SK-N-SH treated with all-trans-retinoic acid at 6 μM for 48 hours (cell line): Measurements from ENCODE around the gene MBNL2.

Experiments
- ATAC-seq: fragments of 200-7000 bp; cut with Tn5 transposase; 3 replicates; pipeline ENCODE4 v1.9.1; 2020; ENCODE audit warnings: mild to moderate bottlenecking, moderate library complexity
- ARNTL ChIP-seq: fragments of 450-650 bp; formaldehyde crosslinking; IDR thresholded peaks from 2 replicates; pipeline ENCODE4 v1.5.0; 2020; ENCODE audit warnings: low read depth, mild to moderate bottlenecking, moderate library complexity, borderline replicate concordance
- CREB5 ChIP-seq: fragments of 250-450 bp; sonication (Bioruptor Pico); IDR thresholded peaks from 2 replicates; pipeline ENCODE4 v1.5.1; 2020; ENCODE audit warnings: low read depth, mild to moderate bottlenecking, moderate library complexity
- CSDC2 ChIP-seq: fragments of 250-450 bp; sonication (Bioruptor Pico); IDR thresholded peaks from 2 replicates; pipeline ENCODE4 v1.5.0; 2020; ENCODE audit warnings: mild to moderate bottlenecking, moderate library complexity
- CSRNP3 ChIP-seq: fragments of 250-450 bp; sonication (Bioruptor Pico); IDR thresholded peaks from 2 replicates; pipeline ENCODE4 v1.5.1; 2021; ENCODE audit warnings: mild to moderate bottlenecking, moderate library complexity
- ESRRG ChIP-seq: fragments of 250-450 bp; sonication (Bioruptor Pico); IDR thresholded peaks from 2 replicates; pipeline ENCODE4 v1.6.1; 2021; ENCODE audit warnings: mild to moderate bottlenecking
- GLIS3 ChIP-seq: fragments of 250-450 bp; sonication (Bioruptor Pico); IDR thresholded peaks from 2 replicates; pipeline ENCODE4 v1.5.0; 2020; ENCODE audit warnings: mild to moderate bottlenecking, moderate library complexity
- ISL1 ChIP-seq: fragments of 250-450 bp; sonication (Bioruptor Pico); IDR thresholded peaks from 2 replicates; pipeline ENCODE4 v2.1.2; 2022; ENCODE audit warnings: mild to moderate bottlenecking, moderate library complexity
- OSR1 ChIP-seq: fragments of 250-450 bp; sonication (Bioruptor Pico); IDR thresholded peaks from 2 replicates; pipeline ENCODE4 v1.8.0; 2022; ENCODE audit warnings: moderate library complexity, mild to moderate bottlenecking, inconsistent platforms
- PATZ1 ChIP-seq: fragments of 250-450 bp; sonication (Bioruptor Pico); IDR thresholded peaks from 2 replicates; pipeline ENCODE4 v1.8.0; 2020; ENCODE audit warnings: mild to moderate bottlenecking, moderate library complexity, borderline replicate concordance
- POU6F1 ChIP-seq: fragments of 250-450 bp; sonication (Bioruptor Pico); IDR thresholded peaks from 2 replicates; pipeline ENCODE4 v1.8.0; 2021; ENCODE audit warnings: low read depth, mild to moderate bottlenecking, moderate library complexity, borderline replicate concordance
- PPARA ChIP-seq: fragments of 250-450 bp; sonication (Bioruptor Pico); IDR thresholded peaks from 2 replicates; pipeline ENCODE4 v1.5.0; 2020; ENCODE audit warnings: mild to moderate bottlenecking, borderline replicate concordance
- RARB ChIP-seq: fragments of 250-450 bp; sonication (Bioruptor Pico); IDR thresholded peaks from 2 replicates; pipeline ENCODE4 v1.8.0; 2021; ENCODE audit warnings: mild to moderate bottlenecking, moderate library complexity
- SNAI2 ChIP-seq: fragments of 250-450 bp; sonication (Bioruptor Pico); IDR thresholded peaks from 2 replicates; pipeline ENCODE4 v1.5.0; 2020; ENCODE audit warnings: mild to moderate bottlenecking, moderate library complexity
- TCF4 ChIP-seq: fragments of 250-450 bp; sonication (Bioruptor Pico); IDR thresholded peaks from 2 replicates; pipeline ENCODE4 v1.8.0; 2021; ENCODE audit warnings: mild to moderate bottlenecking, moderate library complexity, borderline replicate concordance
- TOX ChIP-seq: fragments of 250-450 bp; sonication (Bioruptor Pico); IDR thresholded peaks from 2 replicates; pipeline ENCODE4 v1.8.0; 2021; ENCODE audit warnings: mild to moderate bottlenecking, moderate library complexity, borderline replicate concordance
- TSHZ2 ChIP-seq: fragments of 250-450 bp; sonication (Bioruptor Pico); IDR thresholded peaks from 2 replicates; pipeline ENCODE4 v1.5.0; 2020; ENCODE audit warnings: mild to moderate bottlenecking, moderate library complexity
- ZC3H10 ChIP-seq: fragments of 250-450 bp; sonication (Bioruptor Pico); IDR thresholded peaks from 2 replicates; pipeline ENCODE4 v1.5.1; 2021; ENCODE audit warnings: mild to moderate bottlenecking, moderate library complexity
- ZFP3 ChIP-seq: fragments of 250-450 bp; sonication (Bioruptor Pico); IDR thresholded peaks from 2 replicates; pipeline ENCODE4 v1.5.0; 2020; ENCODE audit warnings: mild to moderate bottlenecking, moderate library complexity
- ZFP30 ChIP-seq: fragments of 450-650 bp; formaldehyde crosslinking; IDR thresholded peaks from 2 replicates; pipeline ENCODE4 v1.5.0; 2022; ENCODE audit warnings: mild to moderate bottlenecking, moderate library complexity
- ZNF565 ChIP-seq: fragments of 450-650 bp; formaldehyde crosslinking; conservative IDR thresholded peaks from 2 replicates; pipeline ENCODE4 v1.5.0; 2020; ENCODE audit warnings: low read depth, mild to moderate bottlenecking, moderate library complexity
- ZNF70 ChIP-seq: fragments of 450-650 bp; formaldehyde crosslinking; IDR thresholded peaks from 2 replicates; pipeline ENCODE4 v1.5.0; 2020; ENCODE audit warnings: mild to moderate bottlenecking, moderate library complexity
- ZNF8 ChIP-seq: fragments of 450-650 bp; formaldehyde crosslinking; IDR thresholded peaks from 2 replicates; pipeline ENCODE4 v1.5.0; 2020; ENCODE audit warnings: mild to moderate bottlenecking, moderate library complexity

Gene MBNL2

GRCh38 chr13:97316390-97316789 is 94.3 kb downstream of the MBNL2 start:
- ATAC-seq: no peak
- TF ChIP-seq PATZ1 (CRISPR knock-in tag) (no peak), ZNF70 (CRISPR knock-in tag) (no peak), ZC3H10 (no peak), GLIS3 (CRISPR knock-in tag) (no peak), ISL1 (CRISPR knock-in tag) (no peak), ESRRG (CRISPR knock-in tag) (no peak), TOX (CRISPR knock-in tag) (no peak), TSHZ2 (CRISPR knock-in tag) (no peak), ZNF565 (CRISPR knock-in tag) (no peak), ZFP30 (CRISPR knock-in tag) (no peak), TCF4 (CRISPR knock-in tag) (no peak), OSR1 (CRISPR knock-in tag) (no peak), POU6F1 (no peak)

- no peak for ATAC-seq
- TF ChIP-seq ISL1 (CRISPR knock-in tag) (no peak), PATZ1 (CRISPR knock-in tag) (no peak), SNAI2 (no peak), PPARA (CRISPR knock-in tag) (no peak), CREB5 (no peak), POU6F1 (no peak), OSR1 (CRISPR knock-in tag) (no peak), TCF4 (CRISPR knock-in tag) (no peak), ZFP30 (CRISPR knock-in tag) (no peak), CSRNP3 (CRISPR knock-in tag) (no peak), RARB (CRISPR knock-in tag) (no peak), CSDC2 (no peak), ZFP3 (CRISPR knock-in tag) (no peak), ARNTL (CRISPR knock-in tag) (no peak), GLIS3 (CRISPR knock-in tag) (no peak), ZNF565 (CRISPR knock-in tag) (no peak), ZC3H10 (no peak), ZNF8 (CRISPR knock-in tag) (no peak), TSHZ2 (CRISPR knock-in tag) (no peak)
Measured at GRCh38 chr13:97317933-97318332, 95.8 kb downstream of the MBNL2 start.
